ENCODE data around the gene CAMSAP1. TPM values are rescaled to one million over a fixed set of nuclear protein-coding genes. Genes with fewer than 3 reads are reported as not detected.

CAMSAP1 gene
- total RNA-seq, 1 donor from 2014 or later, result 150 TPM

GRCh38 chr9:135887021-135887507 is 20.3 kb downstream of the CAMSAP1 start:
- DNase-seq, result no peak
- H3K27ac Mint-ChIP-seq (ENCODE audit: unreplicated experiment), result peak overlapping the region; percentile 83

DNA sequence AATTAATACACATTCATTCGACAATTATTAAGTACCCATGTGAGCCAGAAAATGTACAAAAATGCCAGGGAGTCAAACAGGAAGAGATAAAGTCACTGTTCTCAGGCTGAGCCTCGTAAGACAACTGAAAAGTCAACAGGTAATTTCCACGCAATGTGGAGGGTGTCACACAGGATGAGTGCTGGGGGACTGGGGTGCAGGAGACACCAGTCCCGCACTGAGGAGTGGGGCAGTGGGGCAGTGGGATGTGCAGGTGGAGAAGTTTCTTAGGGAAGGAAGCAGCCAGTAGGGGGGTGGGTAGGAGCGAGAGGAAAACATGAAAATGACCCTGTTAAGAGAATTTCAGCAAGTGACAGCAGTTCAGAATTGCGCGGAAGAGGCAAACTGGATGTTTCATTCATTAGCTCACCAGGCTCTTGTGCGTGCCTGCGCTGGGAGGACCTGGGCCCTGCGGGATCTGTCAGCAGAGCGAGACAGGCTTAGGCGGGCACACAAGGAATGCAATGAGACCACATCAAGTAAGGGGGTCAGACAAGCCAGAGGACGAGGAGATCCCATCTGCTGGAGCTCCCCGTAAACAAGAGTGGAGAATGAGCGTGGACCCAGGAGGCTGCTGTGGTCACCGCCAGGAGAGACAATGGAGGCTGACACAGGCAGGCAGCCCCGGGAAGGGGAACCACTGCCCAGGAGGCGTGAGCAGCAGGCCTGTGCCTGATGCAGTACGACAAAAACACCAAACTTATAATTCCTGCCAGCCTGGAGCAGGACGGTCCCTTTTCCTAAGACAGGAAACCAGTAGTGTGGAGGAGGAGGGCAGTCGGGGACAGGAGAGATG is 21.0 kb downstream of the CAMSAP1 start:
- Mint-ChIP-seq H3K9me3 (ENCODE audit: unreplicated experiment) (peaks cover 16% of the 10 kb centered on the region), H3K4me1 (ENCODE audit: low read depth, unreplicated experiment) (peaks cover 91% of the 10 kb centered on the region), H3K27me3 (ENCODE audit: unreplicated experiment) (peaks cover 9% of the 10 kb centered on the region), H3K36me3 (ENCODE audit: unreplicated experiment) (no peaks in the 10 kb centered on the region), H3K4me3 (ENCODE audit: unreplicated experiment) (peak overlapping the region; percentile 72), H3K27ac (ENCODE audit: unreplicated experiment) (peak overlapping the region; percentile 83)
- TF ChIP-seq, protein P1, sequence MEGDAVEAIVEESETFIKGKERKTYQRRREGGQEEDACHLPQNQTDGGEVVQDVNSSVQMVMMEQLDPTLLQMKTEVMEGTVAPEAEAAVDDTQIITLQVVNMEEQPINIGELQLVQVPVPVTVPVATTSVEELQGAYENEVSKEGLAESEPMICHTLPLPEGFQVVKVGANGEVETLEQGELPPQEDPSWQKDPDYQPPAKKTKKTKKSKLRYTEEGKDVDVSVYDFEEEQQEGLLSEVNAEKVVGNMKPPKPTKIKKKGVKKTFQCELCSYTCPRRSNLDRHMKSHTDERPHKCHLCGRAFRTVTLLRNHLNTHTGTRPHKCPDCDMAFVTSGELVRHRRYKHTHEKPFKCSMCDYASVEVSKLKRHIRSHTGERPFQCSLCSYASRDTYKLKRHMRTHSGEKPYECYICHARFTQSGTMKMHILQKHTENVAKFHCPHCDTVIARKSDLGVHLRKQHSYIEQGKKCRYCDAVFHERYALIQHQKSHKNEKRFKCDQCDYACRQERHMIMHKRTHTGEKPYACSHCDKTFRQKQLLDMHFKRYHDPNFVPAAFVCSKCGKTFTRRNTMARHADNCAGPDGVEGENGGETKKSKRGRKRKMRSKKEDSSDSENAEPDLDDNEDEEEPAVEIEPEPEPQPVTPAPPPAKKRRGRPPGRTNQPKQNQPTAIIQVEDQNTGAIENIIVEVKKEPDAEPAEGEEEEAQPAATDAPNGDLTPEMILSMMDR (IDR thresholded peaks at IDR 0.05; ENCODE audit: partially characterized antibody, unreplicated experiment), result no peak
- DNase-seq, result no peak

More at GRCh38 chr9:135887021-135887507, 20.3 kb downstream of the CAMSAP1 start:
- TF ChIP-seq, protein P1 (IDR thresholded peaks at IDR 0.05; ENCODE audit: partially characterized antibody, unreplicated experiment), result no peak
- peak overlapping the region; percentile 72 for H3K4me3 Mint-ChIP-seq (ENCODE audit: unreplicated experiment)
- H3K9me3 Mint-ChIP-seq (ENCODE audit: unreplicated experiment), result peaks cover 18% of the 10 kb centered on the region
- peaks cover 92% of the 10 kb centered on the region for H3K4me1 Mint-ChIP-seq (ENCODE audit: low read depth, unreplicated experiment)
- H3K27me3 Mint-ChIP-seq (ENCODE audit: unreplicated experiment), result peaks cover 9% of the 10 kb centered on the region
- H3K36me3 Mint-ChIP-seq (ENCODE audit: unreplicated experiment), result no peaks in the 10 kb centered on the region

GRCh38 chr9:135885100-135885853 is 22.1 kb downstream of the CAMSAP1 start:
- Mint-ChIP-seq H3K27ac (ENCODE audit: unreplicated experiment) (peak overlapping the region; percentile 24), H3K4me1 (ENCODE audit: low read depth, unreplicated experiment) (peaks cover 82% of the 10 kb centered on the region), H3K9me3 (ENCODE audit: unreplicated experiment) (peaks cover 16% of the 10 kb centered on the region), H3K4me3 (ENCODE audit: unreplicated experiment) (peak overlapping the region; percentile 72), H3K27me3 (ENCODE audit: unreplicated experiment) (peaks cover 9% of the 10 kb centered on the region), H3K36me3 (ENCODE audit: unreplicated experiment) (no peaks in the 10 kb centered on the region)
- TF ChIP-seq, protein P1 (IDR thresholded peaks at IDR 0.05; ENCODE audit: partially characterized antibody, unreplicated experiment), result no peak
- DNase-seq, result no peak

GRCh38 chr9:135884328-135885035 is 22.9 kb downstream of the CAMSAP1 start:
- Mint-ChIP-seq H3K4me3 (ENCODE audit: unreplicated experiment) (peak overlapping the region; percentile 41), H3K27me3 (ENCODE audit: unreplicated experiment) (peaks cover 9% of the 10 kb centered on the region), H3K27ac (ENCODE audit: unreplicated experiment) (no peak overlapping the region), H3K4me1 (ENCODE audit: low read depth, unreplicated experiment) (peaks cover 85% of the 10 kb centered on the region), H3K9me3 (ENCODE audit: unreplicated experiment) (peaks cover 20% of the 10 kb centered on the region), H3K36me3 (ENCODE audit: unreplicated experiment) (no peaks in the 10 kb centered on the region)
- TF ChIP-seq, protein P1 (IDR thresholded peaks at IDR 0.05; ENCODE audit: partially characterized antibody, unreplicated experiment), result no peak
- no peak for DNase-seq

All from glutamatergic neuron (in vitro differentiated cells).